Activated CD4-positive, CD25-positive, alpha-beta regulatory T cell treated with anti-CD3 and anti-CD28 coated beads, Interleukin-2, amount 50 U/mL, for 24 hours (primary cell): ENCODE measurements around the gene ADAMTS19.

Source experiments
- ATAC-seq, 2 donors: fragments of 150-1000 bp; cut with Tn5 transposase; one replicate each; pipeline ENCODE4 v1.10.0; 2021; ENCODE audit warnings: mild to moderate bottlenecking in 1 of 2, moderate library complexity in 1 of 2

ADAMTS19 gene

DNA sequence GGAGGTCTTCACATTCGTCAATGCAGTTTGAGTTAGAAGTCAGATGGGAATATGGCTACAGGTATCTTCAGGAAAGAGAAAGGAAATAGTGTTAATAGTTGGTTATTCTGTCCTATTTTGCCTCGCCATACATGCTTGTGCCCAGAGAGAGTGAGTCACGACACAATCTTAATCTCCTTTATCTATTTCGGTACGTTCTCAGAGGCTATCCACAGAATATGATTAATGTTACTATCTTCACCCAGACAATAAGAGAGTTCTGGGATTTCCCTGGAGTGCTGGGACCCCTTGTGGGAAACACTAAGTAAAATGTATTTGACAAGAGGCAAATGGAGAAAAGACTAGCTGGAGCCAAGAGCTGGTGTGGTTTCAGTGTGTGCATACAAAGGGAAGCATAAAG lies 313.3 kb downstream of the ADAMTS19 start:
- ATAC-seq, result no peak

DNA sequence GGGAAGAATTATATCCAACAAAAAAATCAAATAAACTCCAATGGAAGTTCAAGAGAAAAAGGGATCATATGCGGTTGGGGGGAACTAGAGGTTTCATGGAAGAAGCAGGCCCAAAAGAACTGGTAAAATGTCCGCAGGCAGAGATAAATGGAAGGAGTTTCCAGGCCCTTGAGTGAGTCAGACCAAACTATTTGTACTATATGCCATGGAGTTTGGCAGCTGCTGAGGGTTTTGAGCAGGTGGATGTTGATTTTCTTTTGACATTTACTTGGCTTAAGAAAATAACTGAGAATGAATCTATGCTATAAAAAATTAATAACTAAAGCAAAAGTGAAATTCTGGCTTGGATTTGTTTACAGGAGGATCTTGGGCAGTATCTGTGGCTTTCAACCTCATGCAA lies 321.5 kb downstream of the ADAMTS19 start:
- no peak for ATAC-seq
